NOMO-1 treated with DMSO at 0.1 percent for 48 hours (cell line): ENCODE data around the gene ADGRB2.
A peak's percentile ranks its signal among the peaks of the same experiment; 100 is the strongest.
"Not testable (repeated sequence)": the region's sequence is repeated elsewhere in the genome, so short reads cannot be mapped to it uniquely, and the experiment has no call there.

Experiments
- DNase-seq: peaks from one replicate; lab custom pipeline; 2025; ENCODE audit not compliant: unreplicated experiment; lab: John Stamatoyannopoulos, UW

Gene ADGRB2

GRCh38 chr1:31730336-31731048 lies 33.6 kb downstream of the ADGRB2 start:
- no peak for DNase-seq

DNA sequence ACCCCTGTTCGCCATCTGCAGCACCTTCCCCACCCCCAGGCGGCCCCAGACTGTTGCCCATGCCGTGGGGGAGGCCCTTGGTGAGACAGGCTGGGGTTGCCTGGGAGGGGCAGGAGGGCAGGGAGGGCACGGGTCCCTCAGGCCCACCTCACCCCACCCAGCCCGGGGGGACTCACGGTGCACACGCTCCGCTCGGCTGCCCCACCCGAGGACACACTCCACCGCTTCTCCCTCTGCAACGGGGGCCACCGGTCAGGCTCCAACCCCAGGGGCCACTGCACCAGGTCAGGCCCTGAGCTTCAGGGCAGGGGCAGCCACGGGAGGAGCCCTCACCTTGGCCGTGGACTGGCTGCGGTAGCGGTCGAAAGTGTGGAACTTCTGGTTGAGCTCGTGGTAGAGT lies 36.3 kb downstream of the ADGRB2 start:
- no peak for DNase-seq

DNA sequence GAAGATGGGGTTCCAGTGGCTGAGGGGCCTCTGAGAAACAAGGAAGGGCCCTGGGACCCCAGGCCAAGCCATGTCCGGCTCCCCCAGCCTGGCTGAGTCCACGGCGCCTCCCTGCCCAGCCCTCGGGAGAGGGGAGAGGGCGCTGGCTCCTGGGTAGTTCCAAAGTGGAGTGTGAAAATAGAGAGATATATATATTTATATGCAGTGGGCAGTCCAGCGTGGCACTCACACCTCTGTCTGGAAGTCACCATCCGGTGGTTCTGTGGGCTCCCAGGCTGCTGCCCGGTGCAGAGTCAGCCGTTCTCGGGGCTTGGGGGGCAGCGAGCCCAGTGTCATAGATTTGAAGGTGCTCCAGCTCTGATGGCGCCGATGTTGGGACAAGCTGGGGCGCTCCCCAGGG lies 36.9 kb downstream of the ADGRB2 start:
- DNase-seq, result no peak

DNA sequence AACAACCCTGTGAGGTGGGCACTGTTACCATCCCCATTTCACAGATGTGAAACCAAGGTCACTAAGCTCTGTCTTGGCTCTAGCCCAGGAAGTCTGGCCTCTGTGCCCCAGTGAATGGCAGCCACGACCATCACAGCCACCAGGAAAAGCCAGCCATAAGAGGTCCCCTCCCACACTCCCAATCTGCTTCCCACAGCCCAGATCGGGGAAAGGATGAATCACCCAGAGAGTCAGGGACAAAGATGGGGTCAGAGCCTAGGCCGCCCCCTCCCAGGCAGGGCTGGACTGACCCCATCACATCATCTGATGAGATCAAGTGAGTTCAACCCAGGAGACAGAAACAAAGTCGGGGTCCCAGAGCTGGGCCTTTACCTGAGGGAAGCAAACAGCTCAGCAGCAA lies 37.4 kb downstream of the ADGRB2 start:
- no peak for DNase-seq

DNA sequence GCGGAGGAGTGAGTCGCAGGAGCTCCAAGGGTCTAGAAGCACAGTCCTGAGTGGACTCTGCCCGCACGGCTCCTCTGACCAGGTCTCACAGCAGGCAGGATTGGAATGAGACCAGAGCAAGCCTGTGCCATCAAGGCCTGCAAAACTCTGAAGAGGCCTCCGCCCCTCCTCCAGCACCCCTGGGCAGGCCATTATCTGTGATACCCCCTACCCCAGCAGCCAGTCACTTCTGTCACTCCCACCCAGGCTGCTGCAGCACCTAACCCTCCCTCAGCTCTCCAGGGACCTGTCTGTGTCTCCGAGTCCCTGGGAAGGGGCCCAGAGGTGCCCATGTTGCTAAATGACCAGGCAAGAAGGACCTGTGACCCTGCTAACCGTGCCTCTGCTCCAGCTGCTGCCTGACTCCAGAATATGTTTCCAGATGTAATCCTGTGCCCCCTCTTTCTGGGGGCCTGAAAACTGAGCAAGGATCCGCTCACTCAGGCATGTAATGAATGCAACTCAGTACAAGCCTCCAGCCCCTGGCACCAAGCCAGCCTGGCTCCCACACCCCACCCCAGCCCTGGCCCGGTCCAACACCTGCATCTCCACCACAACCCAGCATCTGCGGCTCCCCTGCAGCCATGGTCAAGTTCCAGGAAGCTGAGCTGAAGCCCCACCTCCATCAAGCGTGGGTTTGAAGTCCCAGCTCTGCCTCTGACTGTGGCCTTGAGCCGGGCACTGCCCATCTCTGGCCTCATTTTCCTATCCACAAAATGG lies 38.2 kb downstream of the ADGRB2 start:
- no peak for DNase-seq

- no peak for DNase-seq
Measured at GRCh38 chr1:31725134-31725533, 39.0 kb downstream of the ADGRB2 start.

GRCh38 chr1:31723828-31724359 lies 40.2 kb downstream of the ADGRB2 start:
- peak; percentile 36 for DNase-seq

GRCh38 chr1:31718327-31718897 lies 45.7 kb downstream of the ADGRB2 start:
- no peak for DNase-seq

DNA sequence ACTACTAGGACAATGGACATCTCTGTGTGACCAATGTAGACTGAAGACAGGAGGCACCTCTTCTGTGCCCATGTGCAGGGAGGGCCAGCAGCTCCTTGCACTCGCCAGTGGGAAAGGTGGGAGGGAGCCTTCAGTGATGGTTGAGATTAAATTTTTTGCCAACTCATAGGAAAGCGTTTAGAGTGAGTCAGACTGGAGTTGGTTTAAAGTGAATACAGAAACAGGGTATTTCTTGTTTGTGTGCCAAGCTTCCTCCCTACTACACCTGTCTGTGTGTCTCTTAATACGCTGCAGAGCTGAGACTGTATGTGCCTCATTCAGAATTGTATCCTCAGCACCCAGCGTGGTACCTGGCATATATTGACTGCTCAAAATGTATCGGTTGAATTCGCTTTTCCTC lies 46.8 kb downstream of the ADGRB2 start:
- no peak for DNase-seq

GRCh38 chr1:31715873-31716220 lies 48.3 kb downstream of the ADGRB2 start:
- no peak for DNase-seq

GRCh38 chr1:31715087-31715872 lies 48.9 kb downstream of the ADGRB2 start:
- peak; percentile 13 for DNase-seq

DNA sequence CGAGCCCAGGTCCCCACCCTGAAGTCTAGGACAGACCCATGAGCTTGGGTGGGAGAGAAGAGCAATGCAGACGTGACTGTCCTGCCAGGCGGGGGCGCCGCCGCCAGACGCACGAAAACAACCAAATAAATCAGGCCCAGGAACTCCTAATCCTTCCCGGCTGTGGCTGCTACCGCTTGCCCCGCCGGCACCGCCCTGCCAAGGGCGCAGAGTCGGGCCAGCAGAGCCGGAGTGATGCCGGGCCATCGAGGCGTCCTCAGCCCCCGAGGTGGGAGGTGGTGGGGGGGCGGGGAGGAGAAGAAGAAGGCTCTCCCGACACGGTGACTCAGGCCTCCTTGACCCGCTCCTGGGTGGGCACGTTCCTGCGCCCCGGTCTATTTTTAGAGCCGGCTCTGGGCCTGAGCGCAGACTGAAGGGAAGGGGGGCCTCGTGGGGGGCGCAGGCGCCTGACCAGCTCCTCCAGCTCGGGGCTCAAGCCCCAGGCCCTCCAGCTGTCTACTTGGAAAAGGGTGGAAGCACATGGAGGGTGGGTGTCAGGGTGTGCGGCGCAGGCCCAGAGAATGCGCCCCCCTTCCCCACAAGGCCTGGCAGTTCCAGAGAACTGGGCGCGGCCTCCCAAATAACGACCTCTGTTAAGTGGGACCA lies 49.6 kb downstream of the ADGRB2 start:
- DNase-seq, result peak; percentile 10

GRCh38 chr1:31712630-31713029 lies 51.5 kb downstream of the ADGRB2 start:
- no peak for DNase-seq

DNA sequence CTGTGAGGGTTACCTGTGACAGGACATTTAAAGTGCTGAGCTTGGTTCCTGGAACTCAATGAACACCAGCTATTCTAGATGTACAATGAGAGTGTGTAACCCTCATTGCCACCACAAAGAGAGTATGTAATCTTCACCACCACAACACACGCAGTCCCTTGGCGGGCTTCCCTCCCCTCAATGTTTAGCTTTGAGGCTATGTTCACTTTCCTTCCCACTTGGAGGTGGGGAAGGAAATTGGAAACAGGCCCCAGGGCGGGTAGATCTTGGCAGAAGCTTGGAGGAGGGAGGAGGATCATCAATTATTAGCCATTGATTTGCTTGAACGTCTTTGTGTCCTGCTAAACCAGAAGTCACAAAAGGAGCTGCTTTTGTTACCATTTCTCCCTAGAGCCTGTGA lies 52.1 kb downstream of the ADGRB2 start:
- no peak for DNase-seq

GRCh38 chr1:31708324-31708723 lies 55.8 kb downstream of the ADGRB2 start:
- DNase-seq, result no peak

DNA sequence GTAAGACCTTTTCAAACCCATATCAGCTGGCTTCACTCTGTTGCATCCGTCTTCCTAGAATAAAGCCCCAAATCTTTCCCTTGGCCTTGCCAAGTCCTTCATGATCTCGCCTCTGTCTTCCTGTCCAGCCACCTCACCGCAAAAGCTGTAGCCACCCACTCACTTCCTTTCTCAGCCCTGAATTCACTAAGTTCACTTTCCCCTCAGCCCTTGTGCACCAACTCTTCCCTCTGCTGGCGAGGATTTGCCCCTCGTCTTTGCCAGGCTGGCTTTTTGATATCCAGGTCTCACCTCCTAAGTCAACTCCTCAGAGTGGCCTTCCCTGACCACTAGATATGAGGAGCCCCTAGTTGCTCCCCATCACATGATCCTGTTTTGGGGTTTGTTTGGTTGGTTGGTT lies 56.4 kb downstream of the ADGRB2 start:
- DNase-seq, result peak; percentile 40

- not testable (repeated sequence) for DNase-seq
Measured at GRCh38 chr1:31707059-31707600, 57.0 kb downstream of the ADGRB2 start.

DNA sequence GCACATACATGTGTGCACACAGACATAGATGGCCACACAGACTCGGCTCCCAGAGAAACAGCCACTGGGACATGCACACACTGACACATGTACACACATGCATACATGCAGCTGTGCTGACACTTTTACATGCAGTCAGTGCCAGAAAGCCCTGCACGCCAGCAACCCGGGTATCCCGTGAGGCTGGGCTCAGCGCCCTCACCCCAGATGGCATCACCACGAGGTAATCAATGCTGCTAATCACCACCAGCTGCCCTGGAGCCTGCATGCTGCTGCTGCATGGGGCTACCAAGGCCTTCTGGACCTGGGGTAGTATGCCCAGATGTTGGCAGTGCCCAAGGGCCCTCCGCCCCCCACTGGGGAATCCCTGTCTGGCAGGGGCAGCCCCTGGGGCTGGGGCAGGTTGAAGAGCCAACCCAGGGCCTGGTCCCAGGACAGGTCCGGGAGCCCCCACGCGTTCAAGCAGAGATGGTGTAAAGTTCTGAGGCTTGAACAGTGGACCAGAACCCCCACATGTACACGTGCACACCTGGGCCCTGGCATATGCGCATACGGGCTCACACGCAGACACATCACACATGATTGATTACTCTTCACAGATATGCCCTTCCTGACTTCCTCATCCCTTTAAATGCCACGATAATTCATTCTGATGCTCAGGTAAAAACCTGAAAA lies 57.6 kb downstream of the ADGRB2 start:
- no peak for DNase-seq

GRCh38 chr1:31705080-31705866 lies 58.9 kb downstream of the ADGRB2 start:
- peak; percentile 10 for DNase-seq
